A549 treated with DMSO at 1 μM for 4 hours (cell line): ENCODE results near the gene KCNA1. TPM values are rescaled to one million over a fixed set of nuclear protein-coding genes. Genes with fewer than 3 reads are reported as not detected.

Experiments
- total RNA-seq: library from RNA; stranded (reverse); fragments of 200-300 nt; extraction: Qiagen RNA extraction; gene quantifications from 5 replicates; pipeline ENCODE4 v1.2.3, GENCODE V29; 2022; ENCODE audit warnings: low read depth

KCNA1 gene
- total RNA-seq: not detected in 5 replicates

GRCh38 chr12:4909734-4910501 lies at the start of gene KCNA1:
Gene KCNA1, plus strand, starts transcription at chr12:4909905. Its CDS starts 1,474 bp downstream, at chr12:4911379.

Other genes with a start within 250 kb of the KCNA1 start
- gene GALNT8, start 189.5 kb upstream of the KCNA1 start, total RNA-seq: not detected in 5 replicates
- not detected in 5 replicates for gene KCNA5, start 134.0 kb downstream of the KCNA1 start, total RNA-seq